K562 (cell line): Measurements from ENCODE around the gene WDR64. TPM values are rescaled to one million over a fixed set of nuclear protein-coding genes. Genes with fewer than 3 reads are reported as not detected.
A peak's percentile ranks its signal among the peaks of the same experiment; 100 is the strongest.

Experiments
- HNRNPUL1 ChIP-seq: fragments of 200-400 bp; formaldehyde crosslinking; IDR thresholded peaks from 2 replicates; pipeline ENCODE4 v1.6.1; 2017; ENCODE audit warnings: low read length
- HOMEZ ChIP-seq: fragments of 250-450 bp; sonication (Bioruptor Pico); IDR thresholded peaks from 2 replicates; pipeline ENCODE4 v1.4.0; 2020; ENCODE audit warnings: mild to moderate bottlenecking, moderate library complexity
- NKRF ChIP-seq: fragments of 450-650 bp; IDR thresholded peaks from 2 replicates; pipeline ENCODE4 v1.6.1; 2016; ENCODE audit warnings: borderline replicate concordance
- RERE ChIP-seq: sonication (generic); formaldehyde crosslinking; IDR thresholded peaks from 2 replicates; pipeline ENCODE4 v1.8.0; 2023; ENCODE audit warnings: missing genetic modification reagents, mild to moderate bottlenecking, borderline replicate concordance
- SPI1 ChIP-seq: IDR thresholded peaks from 2 replicates; pipeline ENCODE4 v1.6.1; 2011; ENCODE audit warnings: low read depth, low read length, control low read depth, borderline replicate concordance
- ZNF184 ChIP-seq: sonication (generic); formaldehyde crosslinking; IDR thresholded peaks from 2 replicates; pipeline ENCODE4 v1.5.0; 2020; ENCODE audit warnings: missing genetic modification reagents
- ZNF217 ChIP-seq: sonication (generic); formaldehyde crosslinking; IDR thresholded peaks from 2 replicates; pipeline ENCODE4 v1.8.0; 2022; ENCODE audit warnings: mild to moderate bottlenecking, missing genetic modification reagents
- ZNF766 ChIP-seq: fragments of 200-800 bp; sonication (Bioruptor generic); conservative IDR thresholded peaks from 2 replicates; pipeline ENCODE4 v1.6.1; 2016; ENCODE audit warnings: missing genetic modification characterization, missing compliant biosample characterization
- polyA plus RNA-seq, 8 experiments: library from polyadenylated mRNA; depleted of rRNA in 4 of 8; stranded (reverse) in 5 of 8; unstranded in 3 of 8; fragments of >200 nt; fragmentation: Nextera tagmentation in 2 of 8; fragmentation: Illumina TruSeq in 1 of 8; extraction: Ambion mirVana in 2 of 8; extraction: Trizol in 1 of 8; gene quantifications; 2 replicates each; pipeline versions ENCODE4 v1.2.1 to v1.2.3, GENCODE V29; 2011 to 2014; ENCODE audit warnings: inconsistent platforms in 1 of 8, missing spikeins in 1 of 8
- total RNA-seq, 7 experiments: library from RNA; depleted of rRNA in 6 of 7; stranded (reverse); fragments of >200 nt in 6 of 7; fragmentation: Illumina TruSeq in 2 of 7; extraction: Trizol in 2 of 7; gene quantifications; 2 replicates each; pipeline versions ENCODE4 v1.2.1 to v1.2.3, GENCODE V29; 2011 to 2021; ENCODE audit warnings: low replicate concordance in 1 of 7

The WDR64 gene
- total and polyA plus RNA-seq, 9 of the 15 experiments (the other 6 are each of a cell fraction or from before 2014, with no cell fraction given), result 0.06 to 0.29 (median 0.19) TPM; not detected in 5

GRCh38 chr1:241701483-241702295, 49.6 kb downstream of the WDR64 start (continued):
- no peak for TF ChIP-seq HOMEZ (CRISPR knock-in tag)
- TF ChIP-seq HNRNPUL1, result no peak
- no peak for TF ChIP-seq ZNF184 (CRISPR knock-in tag)
- peak; percentile 94 for TF ChIP-seq ZNF766 (CRISPR knock-in tag)
- TF ChIP-seq NKRF, result no peak
- TF ChIP-seq ZNF217 (CRISPR knock-in tag), result no peak
- 0 out of 2 replicates have a peak, but pooled peaks have one; percentile 31 for TF ChIP-seq SPI1
- no peak for TF ChIP-seq RERE (CRISPR knock-in tag)
